H1 (cell line): ENCODE measurements around the gene PEX5L. TPM values are rescaled to one million over a fixed set of nuclear protein-coding genes. Genes with fewer than 3 reads are reported as not detected.

Experiments used
- CTCF ChIA-PET: fragments of 300-600 bp; sonication (Branson Sonifier 250); formaldehyde crosslinking; loops from one replicate; lab custom pipeline; 2021; ENCODE audit not compliant: partially characterized antibody; lab: Charles Lee
- POLR2A ChIA-PET: fragments of 300-600 bp; sonication (Branson Sonifier 250); formaldehyde crosslinking; loops from one replicate; lab custom pipeline; 2021; ENCODE audit warnings: inconsistent platforms; ENCODE audit not compliant: partially characterized antibody; lab: Charles Lee
- DNase-seq, 2 experiments: peaks; one replicate each; pipeline versions ENCODE4 v3.0.0 to v3.0.0-alpha.2; 2010 to 2022; ENCODE audit warnings: low spot score in 2 of 2, low read depth in 1 of 2, mixed read lengths in 1 of 2
- FAIRE-seq: peaks from 2 replicates; lab custom pipeline; 2011; peaks lifted over from hg19 to GRCh38; lab: Jason Lieb, UNC
- H2AFZ ChIP-seq: 2 replicates; pipeline ENCODE4 v1.8.1; 2012; ENCODE audit warnings: low read length, inconsistent platforms
- H2AK5ac ChIP-seq: 2 replicates; pipeline ENCODE4 v1.6.1; 2013; ENCODE audit warnings: low read depth, low read length
- H2BK120ac ChIP-seq: replicated peaks from 2 replicates; pipeline ENCODE3; 2013; ENCODE audit warnings: low read depth, low read length, inconsistent platforms
- H2BK12ac ChIP-seq: 2 replicates; pipeline ENCODE4 v1.6.1; 2013; ENCODE audit warnings: low read depth, low read length
- H2BK15ac ChIP-seq: 2 replicates; pipeline ENCODE4 v1.6.1; 2013; ENCODE audit warnings: low read length
- H2BK20ac ChIP-seq: 2 replicates; pipeline ENCODE4 v1.6.1; 2013; ENCODE audit warnings: low read length
- H2BK5ac ChIP-seq: 2 replicates; pipeline ENCODE4 v1.6.1; 2013; ENCODE audit warnings: low read depth, low read length
- H3K14ac ChIP-seq: 2 replicates; pipeline ENCODE4 v1.6.1; 2013; ENCODE audit warnings: inconsistent platforms; ENCODE audit not compliant: insufficient read length
- H3K18ac ChIP-seq: 2 replicates; pipeline ENCODE4 v1.6.1; 2013; ENCODE audit warnings: low read length; ENCODE audit errors: extremely low read depth
- H3K23ac ChIP-seq: 2 replicates; pipeline ENCODE4 v1.6.1; 2013; ENCODE audit warnings: inconsistent platforms; ENCODE audit not compliant: insufficient read length
- H3K23me2 ChIP-seq: 2 replicates; pipeline ENCODE4 v1.6.1; 2013; ENCODE audit warnings: low read depth, low read length
- H3K27ac ChIP-seq: 2 replicates; pipeline ENCODE4 v1.6.1; 2011; ENCODE audit warnings: low read depth, low read length, inconsistent platforms
- H3K27me3 ChIP-seq, 4 experiments: replicated peaks in 1 of 4; 1 replicate in 1 of 4; 2 replicates in 3 of 4; pipeline versions ENCODE4 v1.6.1 to v1.8.1; 2011 to 2013; ENCODE audit warnings: low read length in 3 of 4, mild to moderate bottlenecking in 3 of 4, inconsistent platforms in 2 of 4, mixed read lengths in 2 of 4, moderate library complexity in 1 of 4; ENCODE audit not compliant: control insufficient read depth in 3 of 4, insufficient read depth in 3 of 4; ENCODE audit errors: extremely low read depth in 1 of 4
- H3K36me3 ChIP-seq, 4 experiments: 2 replicates each; pipeline versions ENCODE4 v1.6.1 to v1.8.1; 2011 to 2013; ENCODE audit warnings: mild to moderate bottlenecking in 4 of 4, low read length in 3 of 4, moderate library complexity in 2 of 4, control low read depth in 1 of 4, inconsistent platforms in 1 of 4; ENCODE audit not compliant: insufficient read depth in 4 of 4, control insufficient read depth in 2 of 4
- H3K4ac ChIP-seq: replicated peaks from 2 replicates; pipeline ENCODE3; 2013; ENCODE audit warnings: low read length, low read depth, mixed read lengths, inconsistent platforms; ENCODE audit not compliant: insufficient read length
- H3K4me1 ChIP-seq, 4 experiments: replicated peaks in 1 of 4; 1 replicate in 1 of 4; 2 replicates in 3 of 4; pipeline versions ENCODE4 v1.6.1 to v1.8.1; 2011 to 2013; ENCODE audit warnings: low read length in 3 of 4, inconsistent platforms in 2 of 4, mixed read lengths in 1 of 4; ENCODE audit not compliant: insufficient read depth in 4 of 4, control insufficient read depth in 3 of 4
- H3K4me2 ChIP-seq, 2 experiments: 2 replicates each; pipeline versions ENCODE4 v1.6.1 to v1.8.1; 2011 to 2013; ENCODE audit warnings: low read depth in 2 of 2, low read length in 2 of 2, control low read depth in 1 of 2, inconsistent platforms in 1 of 2, mild to moderate bottlenecking in 1 of 2; ENCODE audit not compliant: insufficient read depth in 1 of 2
- H3K4me3 ChIP-seq, 4 experiments: fragments of 200-600, 300-600 bp in 1 of 4; sonication (generic), shearing (Covaris generic), sonication (Bioruptor Twin) in 1 of 4; 2 replicates each; pipeline versions ENCODE4 v1.5.1 to v1.8.1; 2011 to 2016; ENCODE audit warnings: low read length in 4 of 4, low read depth in 3 of 4, control low read depth in 2 of 4, inconsistent platforms in 2 of 4, mild to moderate bottlenecking in 2 of 4, mixed read lengths in 1 of 4, moderate library complexity in 1 of 4; ENCODE audit not compliant: insufficient read depth in 2 of 4; ENCODE audit errors: extremely low read depth in 1 of 4
- H3K56ac ChIP-seq: replicated peaks from 2 replicates; pipeline ENCODE3; 2013; ENCODE audit warnings: low read depth, mild to moderate bottlenecking, mixed read lengths, low read length, inconsistent platforms; ENCODE audit not compliant: insufficient read length
- H3K79me1 ChIP-seq: 2 replicates; pipeline ENCODE4 v1.6.1; 2013; ENCODE audit warnings: low read depth, low read length, control low read depth
- H3K79me2 ChIP-seq, 2 experiments: 2 replicates each; pipeline versions ENCODE4 v1.6.1 to v1.8.1; 2012 to 2013; ENCODE audit warnings: low read length in 2 of 2, mild to moderate bottlenecking in 2 of 2, inconsistent platforms in 1 of 2; ENCODE audit not compliant: insufficient read depth in 2 of 2, control insufficient read depth in 1 of 2
- H3K9ac ChIP-seq, 4 experiments: replicated peaks in 1 of 4; 1 replicate in 1 of 4; 2 replicates in 3 of 4; pipeline versions ENCODE4 v1.6.1 to v1.8.1; 2011 to 2013; ENCODE audit warnings: low read depth in 3 of 4, low read length in 3 of 4, control low read depth in 2 of 4, mild to moderate bottlenecking in 2 of 4, moderate library complexity in 2 of 4, inconsistent platforms in 1 of 4; ENCODE audit errors: extremely low read depth in 1 of 4
- H3K9me3 ChIP-seq, 2 experiments: 2 replicates each; pipeline versions ENCODE4 v1.6.1 to v1.8.1; 2012 to 2013; ENCODE audit warnings: mild to moderate bottlenecking in 2 of 2, moderate library complexity in 2 of 2, control low read depth in 1 of 2, inconsistent platforms in 1 of 2, low read depth in 1 of 2, low read length in 1 of 2, mixed read lengths in 1 of 2; ENCODE audit not compliant: insufficient read depth in 2 of 2
- H4K20me1 ChIP-seq, 2 experiments: replicated peaks in 1 of 2; 2 replicates each; pipeline versions ENCODE3 to v1.8.1; 2011 to 2013; ENCODE audit warnings: inconsistent platforms in 2 of 2, low read length in 2 of 2, mild to moderate bottlenecking in 1 of 2; ENCODE audit not compliant: insufficient read depth in 2 of 2, control insufficient read depth in 1 of 2
- H4K5ac ChIP-seq: 2 replicates; pipeline ENCODE4 v1.6.1; 2013; ENCODE audit warnings: low read length, low read depth, mixed read lengths, inconsistent platforms; ENCODE audit not compliant: insufficient read length
- H4K8ac ChIP-seq: 2 replicates; pipeline ENCODE4 v1.8.0; 2013; ENCODE audit warnings: mild to moderate bottlenecking, moderate library complexity, low read length, inconsistent platforms; ENCODE audit not compliant: insufficient read depth; ENCODE audit errors: extremely low read depth
- H4K91ac ChIP-seq: replicated peaks from 2 replicates; pipeline ENCODE3; 2013; ENCODE audit warnings: low read length, mixed read lengths, inconsistent platforms; ENCODE audit not compliant: insufficient read length
- CBX5 ChIP-seq: fragments of 300-800, 300-1000 bp; sonication (generic); IDR thresholded peaks from 2 replicates; pipeline ENCODE4 v1.7.1; 2016; ENCODE audit warnings: antibody characterized with exemption, low read length, low read depth
- POLR2AphosphoS5 ChIP-seq: IDR thresholded peaks from 2 replicates; pipeline ENCODE4 v1.6.1; 2011; ENCODE audit warnings: low read depth, low read length
- SIX5 ChIP-seq: IDR thresholded peaks from 2 replicates; pipeline ENCODE4 v1.6.1; 2011; ENCODE audit warnings: mild to moderate bottlenecking, low read depth, low read length
- SP1 ChIP-seq: IDR thresholded peaks from 2 replicates; pipeline ENCODE4 v1.6.1; 2011; ENCODE audit warnings: low read depth, low read length
- TEAD4 ChIP-seq: IDR thresholded peaks from 2 replicates; pipeline ENCODE4 v1.6.1; 2012; ENCODE audit warnings: low read depth, low read length, inconsistent platforms, mixed read lengths
- WGBS, 2 experiments: shearing (Covaris generic) in 1 of 2; methylation state at CpG; one replicate each; pipeline versions ENCODE4 v1.1.6 to v1.1.7; 2013 to 2015; ENCODE audit warnings: low lambda C conversion rate in 2 of 2, mixed read lengths in 2 of 2, inconsistent platforms in 1 of 2, low coverage in 1 of 2, missing lambda C conversion rate in 1 of 2; ENCODE audit not compliant: insufficient replicate concordance in 2 of 2, insufficient coverage in 1 of 2, insufficient read length in 1 of 2; ENCODE audit errors: extremely low coverage in 1 of 2, missing lambda C conversion rate in 1 of 2; 5-methylcytosine and 5-hydroxymethylcytosine counted together
- polyA plus RNA-seq, 7 experiments: library from polyadenylated mRNA; depleted of rRNA in 3 of 7; stranded (reverse) in 5 of 7; unstranded in 2 of 7; fragments of >200 nt in 5 of 7; fragments of 200-250 nt in 2 of 7; gene quantifications; 1 replicate in 5 of 7; 2 replicates in 1 of 7; 4 replicates in 1 of 7; pipeline versions ENCODE4 v1.2.1 to v1.2.3, GENCODE V29; 2011 to 2013; ENCODE audit warnings: missing spikeins in 2 of 7, mixed read lengths in 2 of 7
- total RNA-seq: library from RNA; stranded (reverse); fragmentation: NEBNext Ultra II Directional; extraction: Animal tissue kit (Norgen Biotek cat#: 25700); gene quantifications from 2 replicates; pipeline ENCODE4 v1.2.1, GENCODE V29; 2021

The PEX5L gene
- total and polyA plus RNA-seq, 2 of the 8 experiments (the other 6 are each of a cell fraction or from before 2014, with no cell fraction given): 0.80 to 4.2 TPM

GRCh38 chr3:179868715-179869114 lies 168.0 kb downstream of the PEX5L start:
- no peak for FAIRE-seq
- no peak overlapping the region for H4K8ac ChIP-seq
- H3K9ac ChIP-seq: no peak overlapping the region
- no peaks in the 10 kb centered on the region for H3K79me1 ChIP-seq
- H3K4me2 ChIP-seq: no peak overlapping the region
- no peak overlapping the region for H3K4me3 ChIP-seq
- no peak overlapping the region for H2AFZ ChIP-seq
- no peak overlapping the region for H3K18ac ChIP-seq
- H4K5ac ChIP-seq: no peak overlapping the region
- H2BK15ac ChIP-seq: peak overlapping the region; percentile 76; the same call in 1 of the 2 replicates
- no peak overlapping the region for H3K14ac ChIP-seq
- no peaks in the 10 kb centered on the region for H4K20me1 ChIP-seq
- no peaks in the 10 kb centered on the region for H3K27me3 ChIP-seq
- no peak overlapping the region for H2BK5ac ChIP-seq
- H2BK12ac ChIP-seq: no peak overlapping the region
- no peaks in the 10 kb centered on the region for H3K79me2 ChIP-seq
- no peak overlapping the region for H2BK120ac ChIP-seq
- WGBS, 2 experiments: 84% methylated on average over 5 of the region's 5 CpGs; no CpG with 5 or more reads in 1 of the 2 experiments
- no peaks in the 10 kb centered on the region for H3K23me2 ChIP-seq
- no peak overlapping the region for H3K56ac ChIP-seq
- no peak overlapping the region for H3K23ac ChIP-seq
- CTCF ChIA-PET: interaction anchor here (0.7 to 4.8 kb wide), 7 partner anchors 10 to 172 kb away, joined by 3 to 20 read pairs (median 4); no protein-coding TSS in a partner anchor
- no peak for DNase-seq
- H2AK5ac ChIP-seq: no peak overlapping the region
- H3K36me3 ChIP-seq: no peaks in the 10 kb centered on the region
- H3K4me1 ChIP-seq: peaks cover 0 to 3% (median 0%) of the 10 kb centered on the region in 4 experiments; a peak in 2 of 7 replicates
- no peaks in the 10 kb centered on the region for H3K9me3 ChIP-seq
- POLR2A ChIA-PET: interaction anchor here (1.6 kb wide), 1 partner anchor 16 kb away, joined by 5 read pairs; no protein-coding TSS in a partner anchor
- H2BK20ac ChIP-seq: no peak overlapping the region
- no peak overlapping the region for H3K27ac ChIP-seq
- no peak overlapping the region for H3K4ac ChIP-seq
- no peak overlapping the region for H4K91ac ChIP-seq
- TF ChIP-seq SIX5: no peak
- TF ChIP-seq POLR2AphosphoS5: no peak
- no peak for TF ChIP-seq SP1
- TF ChIP-seq CBX5: no peak
- TF ChIP-seq TEAD4: no peak
